ENCODE results near the gene SFXN5.

DNA sequence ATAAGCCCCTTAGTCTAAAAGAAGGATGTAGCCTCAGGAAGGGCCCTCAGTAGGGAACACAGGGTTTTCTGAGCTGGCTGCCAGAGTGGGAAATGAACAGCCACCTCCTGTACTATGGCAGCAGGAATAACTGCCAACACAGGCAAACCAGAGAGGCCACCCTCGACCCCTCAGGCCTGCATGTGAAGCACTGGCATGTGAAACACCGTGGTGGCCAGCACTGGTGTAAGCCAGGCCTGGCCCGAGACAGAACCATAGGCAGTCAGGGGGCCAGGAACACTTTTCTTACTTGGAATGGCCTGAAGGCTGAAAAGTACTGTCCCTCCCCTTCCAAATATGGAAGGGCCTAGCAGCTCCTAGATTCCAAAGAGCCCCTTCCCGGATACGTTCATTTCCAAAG is 28.2 kb downstream of the SFXN5 start:
- TF ChIP-seq, protein P1, sequence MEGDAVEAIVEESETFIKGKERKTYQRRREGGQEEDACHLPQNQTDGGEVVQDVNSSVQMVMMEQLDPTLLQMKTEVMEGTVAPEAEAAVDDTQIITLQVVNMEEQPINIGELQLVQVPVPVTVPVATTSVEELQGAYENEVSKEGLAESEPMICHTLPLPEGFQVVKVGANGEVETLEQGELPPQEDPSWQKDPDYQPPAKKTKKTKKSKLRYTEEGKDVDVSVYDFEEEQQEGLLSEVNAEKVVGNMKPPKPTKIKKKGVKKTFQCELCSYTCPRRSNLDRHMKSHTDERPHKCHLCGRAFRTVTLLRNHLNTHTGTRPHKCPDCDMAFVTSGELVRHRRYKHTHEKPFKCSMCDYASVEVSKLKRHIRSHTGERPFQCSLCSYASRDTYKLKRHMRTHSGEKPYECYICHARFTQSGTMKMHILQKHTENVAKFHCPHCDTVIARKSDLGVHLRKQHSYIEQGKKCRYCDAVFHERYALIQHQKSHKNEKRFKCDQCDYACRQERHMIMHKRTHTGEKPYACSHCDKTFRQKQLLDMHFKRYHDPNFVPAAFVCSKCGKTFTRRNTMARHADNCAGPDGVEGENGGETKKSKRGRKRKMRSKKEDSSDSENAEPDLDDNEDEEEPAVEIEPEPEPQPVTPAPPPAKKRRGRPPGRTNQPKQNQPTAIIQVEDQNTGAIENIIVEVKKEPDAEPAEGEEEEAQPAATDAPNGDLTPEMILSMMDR (IDR thresholded peaks at IDR 0.05) = no peak
- no peak for TF ChIP-seq POLR2A (IDR thresholded peaks at IDR 0.05)

Measured in heart left ventricle (tissue), 13 donors.